Nephron (organoid): ENCODE measurements around the gene FRZB.
A peak's percentile ranks its signal among the peaks of the same experiment; 100 is the strongest.

Source experiments
- H3K27ac Mint-ChIP-seq, 3 experiments: 2 replicates each; pipeline ENCODE4 v1.8.0; 2020; ENCODE audit warnings: mixed read lengths in 3 of 3, mild to moderate bottlenecking in 2 of 3, moderate library complexity in 1 of 3
- H3K27me3 Mint-ChIP-seq: 2 replicates; pipeline ENCODE4 v1.8.0; 2021; ENCODE audit warnings: low read depth, mild to moderate bottlenecking, moderate library complexity, mixed read lengths
- H3K36me3 Mint-ChIP-seq: 2 replicates; pipeline ENCODE4 v1.8.0; 2020; ENCODE audit warnings: low read depth, mixed read lengths
- H3K4me1 Mint-ChIP-seq: 2 replicates; pipeline ENCODE4 v1.8.0; 2020; ENCODE audit warnings: mixed read lengths
- H3K4me3 Mint-ChIP-seq, 3 experiments: 2 replicates each; pipeline ENCODE4 v1.8.0; 2020; ENCODE audit warnings: mild to moderate bottlenecking in 3 of 3, mixed read lengths in 3 of 3, moderate library complexity in 2 of 3
- H3K9me3 Mint-ChIP-seq: 2 replicates; pipeline ENCODE4 v1.8.0; 2020; ENCODE audit warnings: mixed read lengths
- TF ChIP-seq, protein P1 (sequence below), 3 experiments: fragments of 200-600 bp; sonication (generic); IDR thresholded peaks; one replicate each; pipeline ENCODE4 v1.5.0; 2021; ENCODE audit warnings: antibody characterized with exemption in 3 of 3; ENCODE audit not compliant: unreplicated experiment in 3 of 3

FRZB gene

GRCh38 chr2:182868054-182868796 lies 1.8 kb upstream of the FRZB start:
- Mint-ChIP-seq H3K4me3 (peak overlapping the region; percentile 87 to 88 (median 88)), H3K27me3 (peaks cover 25% of the 10 kb centered on the region), H3K9me3 (no peaks in the 10 kb centered on the region), H3K36me3 (no peaks in the 10 kb centered on the region), H3K4me1 (peaks cover 25% of the 10 kb centered on the region), H3K27ac (peak overlapping the region in 2 of 3 experiments; percentile 94 to 96)
- TF ChIP-seq, protein P1, sequence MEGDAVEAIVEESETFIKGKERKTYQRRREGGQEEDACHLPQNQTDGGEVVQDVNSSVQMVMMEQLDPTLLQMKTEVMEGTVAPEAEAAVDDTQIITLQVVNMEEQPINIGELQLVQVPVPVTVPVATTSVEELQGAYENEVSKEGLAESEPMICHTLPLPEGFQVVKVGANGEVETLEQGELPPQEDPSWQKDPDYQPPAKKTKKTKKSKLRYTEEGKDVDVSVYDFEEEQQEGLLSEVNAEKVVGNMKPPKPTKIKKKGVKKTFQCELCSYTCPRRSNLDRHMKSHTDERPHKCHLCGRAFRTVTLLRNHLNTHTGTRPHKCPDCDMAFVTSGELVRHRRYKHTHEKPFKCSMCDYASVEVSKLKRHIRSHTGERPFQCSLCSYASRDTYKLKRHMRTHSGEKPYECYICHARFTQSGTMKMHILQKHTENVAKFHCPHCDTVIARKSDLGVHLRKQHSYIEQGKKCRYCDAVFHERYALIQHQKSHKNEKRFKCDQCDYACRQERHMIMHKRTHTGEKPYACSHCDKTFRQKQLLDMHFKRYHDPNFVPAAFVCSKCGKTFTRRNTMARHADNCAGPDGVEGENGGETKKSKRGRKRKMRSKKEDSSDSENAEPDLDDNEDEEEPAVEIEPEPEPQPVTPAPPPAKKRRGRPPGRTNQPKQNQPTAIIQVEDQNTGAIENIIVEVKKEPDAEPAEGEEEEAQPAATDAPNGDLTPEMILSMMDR (IDR thresholded peaks at IDR 0.05; ENCODE audit: unreplicated experiment in 3 of 3) = no peak

DNA sequence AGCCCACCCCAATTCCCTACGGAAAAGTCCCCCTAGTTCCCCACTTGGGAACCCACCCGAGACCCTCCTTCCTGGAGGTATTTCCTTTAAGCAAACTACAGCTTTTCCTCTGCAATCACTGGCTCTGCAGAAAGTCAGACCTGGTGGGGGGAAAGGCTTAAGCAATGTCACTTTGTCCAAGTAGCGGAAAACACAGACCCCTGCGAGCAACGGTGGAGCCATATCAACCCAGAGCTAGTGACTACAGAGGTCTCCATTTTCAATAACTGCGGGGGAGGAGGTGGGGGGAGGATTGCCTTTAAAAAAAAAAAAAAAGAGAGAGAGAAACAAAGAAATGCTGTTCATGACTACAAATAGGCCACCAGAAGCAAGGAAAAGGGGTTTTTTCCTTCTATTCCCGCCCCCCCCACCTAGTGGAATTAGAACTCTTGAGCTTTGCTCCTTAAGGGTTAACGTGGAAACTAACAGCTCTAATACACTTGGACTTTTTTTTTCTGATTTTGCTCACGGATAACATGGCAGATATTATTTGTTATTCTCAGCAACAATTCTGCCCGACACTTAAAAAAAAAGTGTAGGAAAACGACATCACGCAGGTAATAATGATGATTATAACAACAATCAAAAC lies 1.1 kb upstream of the FRZB start:
- TF ChIP-seq, protein P1 (IDR thresholded peaks at IDR 0.05; ENCODE audit: unreplicated experiment in 3 of 3) = no peak
- peaks cover 25% of the 10 kb centered on the region for H3K4me1 Mint-ChIP-seq
- H3K9me3 Mint-ChIP-seq = no peaks in the 10 kb centered on the region

DNA sequence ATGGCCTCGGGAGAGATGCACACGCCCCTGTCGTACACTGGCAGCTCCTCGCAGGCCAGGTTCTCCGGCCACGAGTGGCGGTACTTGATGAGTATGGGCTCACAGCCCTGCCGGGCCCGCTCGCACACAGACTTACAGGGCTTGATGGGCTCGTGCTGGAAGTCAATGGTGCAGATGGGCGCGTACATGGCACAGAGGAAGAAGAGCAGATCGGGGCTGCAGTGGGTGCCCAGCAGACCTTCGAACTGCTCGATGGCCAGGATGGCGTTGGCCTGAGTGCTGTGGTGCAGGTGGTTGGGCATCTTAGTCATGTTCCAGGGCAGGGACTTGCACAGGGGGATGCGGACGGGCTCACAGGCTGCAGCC lies 359 bp downstream of the FRZB start:
- Mint-ChIP-seq H3K27ac (peak overlapping the region in 2 of 3 experiments; percentile 83 to 96), H3K36me3 (no peaks in the 10 kb centered on the region), H3K4me3 (peak overlapping the region; percentile 84 to 88 (median 88)), H3K4me1 (peaks cover 25% of the 10 kb centered on the region), H3K27me3 (peaks cover 25% of the 10 kb centered on the region), H3K9me3 (no peaks in the 10 kb centered on the region)
- TF ChIP-seq, protein P1 (IDR thresholded peaks at IDR 0.05; ENCODE audit: unreplicated experiment in 3 of 3) = no peak

More for the DNA sequence above, 1.1 kb upstream of the FRZB start:
- Mint-ChIP-seq H3K4me3 (peak overlapping the region; percentile 87 to 88 (median 88)), H3K27me3 (peaks cover 25% of the 10 kb centered on the region), H3K36me3 (no peaks in the 10 kb centered on the region), H3K27ac (peak overlapping the region; percentile 39 to 96 (median 94))

- Mint-ChIP-seq H3K4me1 (peaks cover 25% of the 10 kb centered on the region), H3K36me3 (no peaks in the 10 kb centered on the region), H3K27me3 (peaks cover 25% of the 10 kb centered on the region), H3K27ac (peak overlapping the region in 1 of 3 experiments; percentile 49), H3K9me3 (no peaks in the 10 kb centered on the region), H3K4me3 (peak overlapping the region; percentile 84 to 88 (median 88))
- TF ChIP-seq, protein P1 (IDR thresholded peaks at IDR 0.05; ENCODE audit: unreplicated experiment in 3 of 3) = no peak
Observed at GRCh38 chr2:182864949-182865570, 1.4 kb downstream of the FRZB start.

DNA sequence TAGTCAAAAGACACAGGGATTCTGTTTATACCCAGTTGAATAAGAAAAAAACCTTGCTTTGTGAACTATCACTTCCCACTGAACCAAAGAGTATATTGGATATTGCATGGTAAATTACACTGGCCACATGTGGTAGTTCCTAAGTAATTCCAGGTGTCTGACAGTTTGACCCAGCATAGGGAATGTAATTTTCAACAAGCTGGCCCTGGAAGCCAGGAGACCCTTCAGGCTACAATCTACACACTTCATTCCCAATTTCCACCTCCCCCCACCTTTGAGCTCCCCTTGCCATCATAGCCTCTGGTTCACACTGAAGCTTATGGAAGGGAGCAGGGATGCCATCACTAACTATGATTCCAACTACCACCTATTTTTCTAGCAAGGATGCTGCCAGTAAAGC lies 2.8 kb downstream of the FRZB start:
- TF ChIP-seq, protein P1 (IDR thresholded peaks at IDR 0.05; ENCODE audit: unreplicated experiment in 3 of 3) = no peak
- H3K4me3 Mint-ChIP-seq = peak overlapping the region in 1 of 3 experiments; percentile 88
- peaks cover 2% of the 10 kb centered on the region for H3K36me3 Mint-ChIP-seq
- peaks cover 25% of the 10 kb centered on the region for H3K27me3 Mint-ChIP-seq
- peaks cover 25% of the 10 kb centered on the region for H3K4me1 Mint-ChIP-seq
- peak overlapping the region in 1 of 3 experiments; percentile 28 for H3K27ac Mint-ChIP-seq
- no peaks in the 10 kb centered on the region for H3K9me3 Mint-ChIP-seq
